Epithelial cell of proximal tubule (primary cell): Measurements from ENCODE around the gene HSF2. TPM values are rescaled to one million over a fixed set of nuclear protein-coding genes. Genes with fewer than 3 reads are reported as not detected.

ENCODE experiments used
- DNase-seq: peaks from one replicate; pipeline ENCODE4 v3.0.0-alpha.2; 2011; ENCODE audit warnings: low read depth
- H3K4me3 ChIP-seq: 2 replicates; pipeline ENCODE4 v1.5.1; 2011; ENCODE audit warnings: low read depth, mild to moderate bottlenecking, low read length
- total RNA-seq: library from RNA; depleted of rRNA; stranded (reverse); fragments of >200 nt; gene quantifications from 2 replicates; pipeline ENCODE4 v1.2.3, GENCODE V29; 2015
- TF ChIP-seq, protein P1 (sequence below): conservative IDR thresholded peaks from 2 replicates; pipeline ENCODE4 v1.5.1; 2012; ENCODE audit warnings: low read depth, mild to moderate bottlenecking, low read length

Gene HSF2
- total RNA-seq, 1 donor from 2014 or later, result 17.1 TPM

DNA sequence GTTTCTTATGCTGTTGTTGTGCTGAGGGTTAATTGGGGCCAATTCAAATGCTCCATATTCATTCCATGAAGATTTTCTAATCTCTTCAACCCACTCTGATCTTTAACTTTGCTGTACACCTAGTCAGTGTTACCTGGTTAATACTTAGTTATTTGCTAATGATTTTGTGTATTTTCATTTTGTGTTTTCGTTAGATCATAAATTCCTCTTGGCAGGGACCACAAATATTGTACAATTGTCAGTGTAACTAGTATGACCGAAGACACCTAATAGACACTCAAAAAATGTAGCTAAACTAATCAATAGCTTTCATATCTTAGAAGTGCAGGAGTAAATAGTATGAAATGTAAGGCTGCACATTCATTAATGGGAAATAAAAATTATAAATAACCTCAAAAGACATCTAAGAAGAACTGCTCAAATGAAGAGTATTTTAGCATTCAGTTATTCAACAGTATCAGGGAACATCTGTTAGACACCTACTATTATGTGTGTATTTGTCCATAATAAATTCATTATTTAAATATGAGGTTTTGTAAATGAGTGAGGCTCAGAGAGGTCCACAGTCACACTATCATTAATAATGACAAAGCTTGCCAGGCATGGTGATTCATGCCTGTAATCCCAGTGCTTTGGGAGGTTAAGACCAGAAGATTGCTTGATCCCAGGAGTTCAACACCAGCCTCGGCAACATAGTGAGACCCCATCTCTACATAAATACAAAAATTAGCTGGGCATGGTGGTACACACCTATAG is 13.4 kb upstream of the HSF2 start:
- TF ChIP-seq, protein P1, sequence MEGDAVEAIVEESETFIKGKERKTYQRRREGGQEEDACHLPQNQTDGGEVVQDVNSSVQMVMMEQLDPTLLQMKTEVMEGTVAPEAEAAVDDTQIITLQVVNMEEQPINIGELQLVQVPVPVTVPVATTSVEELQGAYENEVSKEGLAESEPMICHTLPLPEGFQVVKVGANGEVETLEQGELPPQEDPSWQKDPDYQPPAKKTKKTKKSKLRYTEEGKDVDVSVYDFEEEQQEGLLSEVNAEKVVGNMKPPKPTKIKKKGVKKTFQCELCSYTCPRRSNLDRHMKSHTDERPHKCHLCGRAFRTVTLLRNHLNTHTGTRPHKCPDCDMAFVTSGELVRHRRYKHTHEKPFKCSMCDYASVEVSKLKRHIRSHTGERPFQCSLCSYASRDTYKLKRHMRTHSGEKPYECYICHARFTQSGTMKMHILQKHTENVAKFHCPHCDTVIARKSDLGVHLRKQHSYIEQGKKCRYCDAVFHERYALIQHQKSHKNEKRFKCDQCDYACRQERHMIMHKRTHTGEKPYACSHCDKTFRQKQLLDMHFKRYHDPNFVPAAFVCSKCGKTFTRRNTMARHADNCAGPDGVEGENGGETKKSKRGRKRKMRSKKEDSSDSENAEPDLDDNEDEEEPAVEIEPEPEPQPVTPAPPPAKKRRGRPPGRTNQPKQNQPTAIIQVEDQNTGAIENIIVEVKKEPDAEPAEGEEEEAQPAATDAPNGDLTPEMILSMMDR, result no peak
- H3K4me3 ChIP-seq, result no peak overlapping the region
- DNase-seq, result no peak

DNA sequence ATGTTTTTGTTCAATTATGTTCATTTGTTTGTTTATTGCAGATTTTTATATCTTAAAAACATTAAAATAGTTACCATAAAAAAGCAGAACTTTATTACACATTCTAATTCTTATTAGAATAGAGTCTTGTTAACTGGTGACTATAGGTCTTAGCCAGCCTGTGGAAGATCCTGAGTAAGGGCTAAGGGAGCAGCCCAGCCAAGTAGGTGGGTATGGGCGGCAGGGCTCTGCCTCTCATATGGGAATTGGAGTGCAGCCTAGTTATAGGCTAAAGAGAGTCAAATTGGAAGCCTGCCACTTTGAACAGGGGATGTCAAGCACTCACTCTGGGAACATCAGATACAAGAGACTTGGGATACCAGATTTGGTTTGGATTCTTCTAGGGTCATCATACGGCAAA is 10.5 kb upstream of the HSF2 start:
- TF ChIP-seq, protein P1, result no peak
- no peak overlapping the region for H3K4me3 ChIP-seq
- DNase-seq, result no peak

DNA sequence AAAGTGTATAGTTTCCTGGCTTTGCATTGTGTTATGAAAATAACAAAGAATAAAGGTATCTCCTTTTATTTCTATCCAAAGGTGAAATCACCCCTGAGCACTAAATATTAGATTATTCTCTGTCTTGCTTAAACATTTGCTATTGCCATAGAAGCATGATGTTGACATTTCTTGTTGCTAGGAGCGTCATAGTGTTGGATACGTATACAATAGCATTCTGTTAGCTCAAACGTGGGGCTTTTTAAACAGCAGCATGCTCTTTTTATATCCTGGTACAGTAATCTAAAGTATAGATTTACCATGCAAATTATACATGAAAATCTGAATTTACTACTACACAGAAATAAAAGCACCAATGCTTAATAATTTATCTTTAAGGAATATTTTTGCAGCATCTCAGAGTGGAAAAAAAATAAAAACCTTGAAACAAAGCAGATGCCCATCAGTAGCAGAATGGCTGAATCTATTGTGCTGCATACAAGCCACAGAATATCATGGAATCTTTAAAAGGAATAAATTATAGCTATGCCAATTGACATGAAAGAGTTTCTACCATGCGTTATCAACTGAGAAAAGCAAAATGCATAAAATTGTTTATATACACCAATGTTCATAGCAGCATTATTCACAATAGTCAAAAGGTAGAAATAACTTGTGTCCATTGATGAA is 9.6 kb upstream of the HSF2 start:
- DNase-seq, result no peak
- no peak overlapping the region for H3K4me3 ChIP-seq
- TF ChIP-seq, protein P1, result no peak

DNA sequence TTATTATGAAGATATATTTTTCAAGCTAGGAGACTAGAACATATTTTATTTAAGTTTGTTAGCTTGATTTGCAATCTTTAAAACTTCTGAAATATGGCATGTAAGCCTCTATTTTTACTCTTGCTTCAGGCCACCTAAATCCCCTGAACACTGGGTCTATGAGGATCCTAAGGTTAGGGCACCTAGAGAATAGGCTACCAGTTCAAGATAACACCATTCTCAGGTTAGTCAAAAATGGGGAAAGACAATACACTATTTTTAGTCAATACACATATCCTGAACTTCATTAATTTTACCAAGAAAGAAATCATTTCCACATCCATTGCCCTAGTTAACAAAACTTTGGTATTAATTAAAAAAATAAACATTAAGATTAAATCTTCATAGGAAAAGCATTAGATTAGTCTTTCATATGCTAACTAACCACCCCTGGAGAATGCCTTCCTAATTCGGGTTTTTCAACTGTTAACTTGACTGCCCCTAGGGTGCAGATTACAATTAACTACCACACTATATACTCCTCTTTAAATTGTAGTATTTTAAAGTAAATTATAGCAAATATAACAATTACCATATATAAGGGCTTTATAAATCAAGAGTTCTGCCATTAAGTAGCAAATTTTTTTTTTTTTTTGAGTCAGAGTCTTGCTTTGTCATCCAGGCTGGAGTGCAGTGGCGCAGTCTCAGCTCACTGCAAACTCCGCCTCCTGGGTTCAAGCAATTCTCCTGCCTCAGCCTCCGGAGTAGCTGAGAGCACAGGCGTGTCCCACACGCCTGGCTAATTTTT is 6.7 kb upstream of the HSF2 start:
- TF ChIP-seq, protein P1, result no peak
- no peak for DNase-seq
- H3K4me3 ChIP-seq, result no peak overlapping the region

DNA sequence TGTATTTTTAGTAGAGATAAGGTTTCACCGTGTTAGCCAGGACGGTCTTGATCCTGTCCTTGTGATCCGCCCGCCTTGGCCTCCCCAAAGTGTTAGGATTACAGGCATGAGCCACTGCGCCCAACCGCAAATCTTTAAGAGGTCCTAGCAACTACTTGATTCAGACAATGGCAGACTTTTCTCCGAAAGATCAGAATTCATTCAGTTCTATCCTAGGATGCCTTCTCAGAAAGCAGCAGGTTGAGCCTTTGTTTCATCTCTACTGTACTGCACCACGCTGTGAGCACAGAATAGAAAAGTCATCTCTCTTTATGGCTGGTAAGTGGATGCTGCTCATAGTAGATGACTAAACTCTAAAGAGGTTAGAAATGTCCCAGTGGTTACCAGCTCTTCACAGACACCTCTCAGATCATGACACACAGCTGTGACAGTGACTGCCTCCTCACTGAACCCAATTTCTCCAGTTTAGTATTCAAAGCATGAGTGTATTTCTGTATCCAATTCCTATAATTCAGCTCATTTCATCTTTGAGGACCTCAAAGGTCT is 6.0 kb upstream of the HSF2 start:
- TF ChIP-seq, protein P1, result no peak
- no peak overlapping the region for H3K4me3 ChIP-seq
- no peak for DNase-seq

DNA sequence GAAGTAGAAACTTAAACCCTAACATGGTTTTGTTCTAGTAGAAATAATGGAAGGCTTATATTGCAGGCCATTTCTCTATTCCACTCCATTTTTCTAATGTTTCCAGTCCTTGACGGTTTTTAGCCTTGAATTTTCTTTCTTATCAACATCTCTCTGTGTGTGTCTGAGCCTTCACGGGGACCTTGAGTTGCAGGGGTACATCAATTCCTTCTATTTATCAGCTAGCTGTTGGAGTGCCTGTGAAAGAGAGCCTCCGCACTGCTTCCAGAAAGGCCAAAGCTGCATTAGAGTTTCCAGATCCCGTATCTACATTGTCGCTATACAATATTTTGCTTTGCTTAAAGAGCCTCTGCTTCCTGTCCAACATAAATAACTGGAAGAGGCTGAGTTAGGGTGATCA is 5.4 kb upstream of the HSF2 start:
- TF ChIP-seq, protein P1, result no peak
- no peak overlapping the region for H3K4me3 ChIP-seq
- DNase-seq, result no peak
